Astrocyte (in vitro differentiated cells and primary cell): ENCODE measurements around the gene GPR62.

Experiments used
- EZH2 ChIP-seq: IDR thresholded peaks from 2 replicates; pipeline ENCODE4 v1.6.1; 2012; ENCODE audit warnings: mild to moderate bottlenecking, low read length, inconsistent platforms; ENCODE audit not compliant: insufficient read depth
- TF ChIP-seq, protein P1 (sequence below): IDR thresholded peaks from 2 replicates; pipeline ENCODE4 v1.5.1; 2011; ENCODE audit warnings: low read depth, mild to moderate bottlenecking, inconsistent platforms, low read length, moderate library complexity; ENCODE audit not compliant: insufficient read depth

DNA sequence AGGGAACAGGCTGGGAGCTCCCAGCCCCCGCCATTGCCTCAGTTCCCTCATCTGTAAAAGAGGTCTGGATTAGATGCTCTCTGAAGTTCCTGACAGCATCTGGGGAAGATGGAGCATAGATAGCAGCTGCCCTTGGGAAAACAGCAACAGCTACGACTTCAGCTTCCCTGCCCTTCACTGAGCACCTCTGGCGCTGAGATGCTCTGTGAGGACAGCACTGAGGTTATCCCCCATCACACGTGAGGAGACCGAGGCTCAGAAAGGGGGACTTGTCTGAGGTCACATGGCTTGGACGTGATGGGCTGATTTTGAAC lies 51.6 kb downstream of the GPR62 start:
- no peak for TF ChIP-seq EZH2
- TF ChIP-seq, protein P1, sequence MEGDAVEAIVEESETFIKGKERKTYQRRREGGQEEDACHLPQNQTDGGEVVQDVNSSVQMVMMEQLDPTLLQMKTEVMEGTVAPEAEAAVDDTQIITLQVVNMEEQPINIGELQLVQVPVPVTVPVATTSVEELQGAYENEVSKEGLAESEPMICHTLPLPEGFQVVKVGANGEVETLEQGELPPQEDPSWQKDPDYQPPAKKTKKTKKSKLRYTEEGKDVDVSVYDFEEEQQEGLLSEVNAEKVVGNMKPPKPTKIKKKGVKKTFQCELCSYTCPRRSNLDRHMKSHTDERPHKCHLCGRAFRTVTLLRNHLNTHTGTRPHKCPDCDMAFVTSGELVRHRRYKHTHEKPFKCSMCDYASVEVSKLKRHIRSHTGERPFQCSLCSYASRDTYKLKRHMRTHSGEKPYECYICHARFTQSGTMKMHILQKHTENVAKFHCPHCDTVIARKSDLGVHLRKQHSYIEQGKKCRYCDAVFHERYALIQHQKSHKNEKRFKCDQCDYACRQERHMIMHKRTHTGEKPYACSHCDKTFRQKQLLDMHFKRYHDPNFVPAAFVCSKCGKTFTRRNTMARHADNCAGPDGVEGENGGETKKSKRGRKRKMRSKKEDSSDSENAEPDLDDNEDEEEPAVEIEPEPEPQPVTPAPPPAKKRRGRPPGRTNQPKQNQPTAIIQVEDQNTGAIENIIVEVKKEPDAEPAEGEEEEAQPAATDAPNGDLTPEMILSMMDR: no peak
